Measurements from ENCODE around the gene MMP12. TPM values are rescaled to one million over a fixed set of nuclear protein-coding genes. Genes with fewer than 3 reads are reported as not detected.
A peak's percentile ranks its signal among the peaks of the same experiment; 100 is the strongest.

Gene MMP12
- total and polyA plus RNA-seq, 2 donors (not counting 3 experiments of a cell fraction or from before 2014, with no cell fraction given) = not detected

DNA sequence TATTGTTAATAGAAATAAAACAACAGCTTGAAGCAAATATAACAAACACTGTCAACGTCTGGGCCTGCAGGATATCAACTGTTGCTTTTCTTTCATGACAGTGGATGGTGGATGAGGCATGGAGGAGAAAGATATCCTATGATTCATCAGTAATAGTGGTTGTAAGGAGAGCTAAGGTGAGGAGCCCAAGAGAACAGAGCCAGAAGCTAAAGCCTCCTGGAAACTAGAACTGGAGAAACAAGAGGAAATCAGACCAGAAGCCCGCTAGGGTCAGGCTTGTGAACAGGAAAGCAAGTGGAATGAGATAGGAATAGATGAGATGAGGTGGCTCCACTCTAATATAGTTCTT, 37.7 kb upstream of the MMP12 start:
- Histone ChIP-seq H3K36me3 (ENCODE audit: control insufficient read depth in 2 of 2, extremely low read depth in 1 of 2, insufficient read depth in 2 of 2, low read length in 2 of 2) (no peaks in the 10 kb centered on the region), H3K4me2 (ENCODE audit: insufficient read depth, low read length) (no peak overlapping the region), H3K27me3 (ENCODE audit: control insufficient read depth in 2 of 2, insufficient read depth in 2 of 2, low read length in 2 of 2) (no peaks in the 10 kb centered on the region), H3K27ac (ENCODE audit: insufficient read depth, low read depth, low read length) (no peak overlapping the region), H4K20me1 (replicated peaks; ENCODE audit: control insufficient read depth, extremely low read depth, insufficient read depth, low read length) (no peaks in the 10 kb centered on the region), H3K79me2 (ENCODE audit: control insufficient read depth, insufficient read depth, low read length) (no peaks in the 10 kb centered on the region), H3K4me3 (replicated peaks in 1 of 3; ENCODE audit: insufficient read depth in 1 of 3, low read depth in 1 of 3, low read length in 3 of 3) (no peak overlapping the region), H3K4me1 (ENCODE audit: control insufficient read depth, extremely low read depth, insufficient read depth, low read length) (no peaks in the 10 kb centered on the region), H3K9ac (replicated peaks; ENCODE audit: extremely low read depth, insufficient read depth, low read length) (no peak overlapping the region), H3K9me1 (replicated peaks; ENCODE audit: control insufficient read depth, extremely low read depth, insufficient read depth, low read length) (no peaks in the 10 kb centered on the region), H2AFZ (ENCODE audit: low read depth, low read length) (peak overlapping the region; percentile 6), H3K9me3 (replicated peaks; ENCODE audit: control insufficient read depth, insufficient read depth, low read length) (no peaks in the 10 kb centered on the region)
- no peak for FAIRE-seq
- TF ChIP-seq, protein P1, sequence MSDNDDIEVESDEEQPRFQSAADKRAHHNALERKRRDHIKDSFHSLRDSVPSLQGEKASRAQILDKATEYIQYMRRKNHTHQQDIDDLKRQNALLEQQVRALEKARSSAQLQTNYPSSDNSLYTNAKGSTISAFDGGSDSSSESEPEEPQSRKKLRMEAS (IDR thresholded peaks at IDR 0.05; ENCODE audit: insufficient read depth, insufficient read length) = no peak
- TF ChIP-seq GATA2 (IDR thresholded peaks at IDR 0.05; ENCODE audit: insufficient read depth, insufficient read length, low read depth, low read length) = no peak
- TF ChIP-seq POLR2A (IDR thresholded peaks at IDR 0.05; ENCODE audit: low read depth, low read length) = no peak
- TF ChIP-seq EZH2 (IDR thresholded peaks at IDR 0.05; ENCODE audit: borderline replicate concordance, low read depth, low read length, severe bottlenecking) = no peak
- TF ChIP-seq, protein P2, sequence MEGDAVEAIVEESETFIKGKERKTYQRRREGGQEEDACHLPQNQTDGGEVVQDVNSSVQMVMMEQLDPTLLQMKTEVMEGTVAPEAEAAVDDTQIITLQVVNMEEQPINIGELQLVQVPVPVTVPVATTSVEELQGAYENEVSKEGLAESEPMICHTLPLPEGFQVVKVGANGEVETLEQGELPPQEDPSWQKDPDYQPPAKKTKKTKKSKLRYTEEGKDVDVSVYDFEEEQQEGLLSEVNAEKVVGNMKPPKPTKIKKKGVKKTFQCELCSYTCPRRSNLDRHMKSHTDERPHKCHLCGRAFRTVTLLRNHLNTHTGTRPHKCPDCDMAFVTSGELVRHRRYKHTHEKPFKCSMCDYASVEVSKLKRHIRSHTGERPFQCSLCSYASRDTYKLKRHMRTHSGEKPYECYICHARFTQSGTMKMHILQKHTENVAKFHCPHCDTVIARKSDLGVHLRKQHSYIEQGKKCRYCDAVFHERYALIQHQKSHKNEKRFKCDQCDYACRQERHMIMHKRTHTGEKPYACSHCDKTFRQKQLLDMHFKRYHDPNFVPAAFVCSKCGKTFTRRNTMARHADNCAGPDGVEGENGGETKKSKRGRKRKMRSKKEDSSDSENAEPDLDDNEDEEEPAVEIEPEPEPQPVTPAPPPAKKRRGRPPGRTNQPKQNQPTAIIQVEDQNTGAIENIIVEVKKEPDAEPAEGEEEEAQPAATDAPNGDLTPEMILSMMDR (IDR thresholded peaks at IDR 0.05; ENCODE audit: extremely low read depth in 1 of 2, insufficient read depth in 1 of 2, low read depth in 1 of 2, low read length in 2 of 2) = no peak
- no peak for TF ChIP-seq POLR2AphosphoS5 (IDR thresholded peaks at IDR 0.05; ENCODE audit: insufficient read depth, low read depth, low read length)
- no peak for TF ChIP-seq FOS (IDR thresholded peaks at IDR 0.05; ENCODE audit: borderline replicate concordance, insufficient read depth, low read length)
- no peak for TF ChIP-seq MYC (IDR thresholded peaks at IDR 0.05; ENCODE audit: low read depth, low read length)
- TF ChIP-seq JUN (IDR thresholded peaks at IDR 0.05; ENCODE audit: borderline replicate concordance, insufficient read depth, insufficient read length, low read depth) = no peak
- intact Hi-C loops (cut with micrococcal nuclease) (loop anchor here (10.0 kb wide), 1 partner anchor 118 kb away; the partner anchor contains the start of gene MMP1), dilution Hi-C loops (cut with MboI; ENCODE audit: extremely low pct_ligation_motif_present, low sequenced_read_pairs) (no loop called here)
- POLR2A ChIA-PET = no interaction called here
- no peak for DNase-seq (ENCODE audit: low read depth, low spot score)
- BruUV-seq (replicated peaks) = no TSS peak
- CTCF ChIA-PET = interaction anchor here (1.1 to 4.1 kb wide), 3 partner anchors 29 to 144 kb away, joined by 3 to 64 read pairs (median 5); partner anchors contain the start of gene MMP1
